ENCODE measurements around the gene CAB39. TPM values are rescaled to one million over a fixed set of nuclear protein-coding genes. Genes with fewer than 3 reads are reported as not detected.

Gene CAB39
- total RNA-seq, 1 experiment from 2014 or later: 39.9 TPM

DNA sequence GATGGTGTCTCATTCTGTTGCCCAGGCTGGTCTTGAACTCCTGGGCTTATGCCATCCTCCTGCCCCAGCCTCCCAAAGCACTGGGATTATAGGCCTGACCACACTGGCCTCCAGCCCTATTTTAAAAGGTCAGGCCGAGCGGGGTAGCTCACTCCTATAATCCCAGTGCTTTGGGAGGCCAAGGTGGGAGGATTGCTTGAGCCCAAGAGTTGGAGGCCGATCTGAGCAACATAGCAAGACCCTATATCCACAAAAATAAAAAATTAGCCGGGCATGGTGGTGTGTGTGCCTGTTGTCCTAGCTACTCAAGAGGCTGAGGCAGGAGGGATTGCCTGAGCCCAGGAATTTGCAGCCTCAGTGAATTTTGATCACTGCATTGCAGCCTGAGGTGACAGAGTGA lies 3.9 kb downstream of the CAB39 start:
- H3K27ac ChIP-seq (ENCODE audit: low read length): no peak overlapping the region
- H3K27me3 ChIP-seq (ENCODE audit: control insufficient read depth, insufficient read depth, low read length): no peaks in the 10 kb centered on the region
- TF ChIP-seq POLR2AphosphoS5 (IDR thresholded peaks at IDR 0.05; ENCODE audit: low read depth, low read length): no peak
- TF ChIP-seq, protein P1, sequence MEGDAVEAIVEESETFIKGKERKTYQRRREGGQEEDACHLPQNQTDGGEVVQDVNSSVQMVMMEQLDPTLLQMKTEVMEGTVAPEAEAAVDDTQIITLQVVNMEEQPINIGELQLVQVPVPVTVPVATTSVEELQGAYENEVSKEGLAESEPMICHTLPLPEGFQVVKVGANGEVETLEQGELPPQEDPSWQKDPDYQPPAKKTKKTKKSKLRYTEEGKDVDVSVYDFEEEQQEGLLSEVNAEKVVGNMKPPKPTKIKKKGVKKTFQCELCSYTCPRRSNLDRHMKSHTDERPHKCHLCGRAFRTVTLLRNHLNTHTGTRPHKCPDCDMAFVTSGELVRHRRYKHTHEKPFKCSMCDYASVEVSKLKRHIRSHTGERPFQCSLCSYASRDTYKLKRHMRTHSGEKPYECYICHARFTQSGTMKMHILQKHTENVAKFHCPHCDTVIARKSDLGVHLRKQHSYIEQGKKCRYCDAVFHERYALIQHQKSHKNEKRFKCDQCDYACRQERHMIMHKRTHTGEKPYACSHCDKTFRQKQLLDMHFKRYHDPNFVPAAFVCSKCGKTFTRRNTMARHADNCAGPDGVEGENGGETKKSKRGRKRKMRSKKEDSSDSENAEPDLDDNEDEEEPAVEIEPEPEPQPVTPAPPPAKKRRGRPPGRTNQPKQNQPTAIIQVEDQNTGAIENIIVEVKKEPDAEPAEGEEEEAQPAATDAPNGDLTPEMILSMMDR (IDR thresholded peaks at IDR 0.05): no peak
- TF ChIP-seq, protein P2, sequence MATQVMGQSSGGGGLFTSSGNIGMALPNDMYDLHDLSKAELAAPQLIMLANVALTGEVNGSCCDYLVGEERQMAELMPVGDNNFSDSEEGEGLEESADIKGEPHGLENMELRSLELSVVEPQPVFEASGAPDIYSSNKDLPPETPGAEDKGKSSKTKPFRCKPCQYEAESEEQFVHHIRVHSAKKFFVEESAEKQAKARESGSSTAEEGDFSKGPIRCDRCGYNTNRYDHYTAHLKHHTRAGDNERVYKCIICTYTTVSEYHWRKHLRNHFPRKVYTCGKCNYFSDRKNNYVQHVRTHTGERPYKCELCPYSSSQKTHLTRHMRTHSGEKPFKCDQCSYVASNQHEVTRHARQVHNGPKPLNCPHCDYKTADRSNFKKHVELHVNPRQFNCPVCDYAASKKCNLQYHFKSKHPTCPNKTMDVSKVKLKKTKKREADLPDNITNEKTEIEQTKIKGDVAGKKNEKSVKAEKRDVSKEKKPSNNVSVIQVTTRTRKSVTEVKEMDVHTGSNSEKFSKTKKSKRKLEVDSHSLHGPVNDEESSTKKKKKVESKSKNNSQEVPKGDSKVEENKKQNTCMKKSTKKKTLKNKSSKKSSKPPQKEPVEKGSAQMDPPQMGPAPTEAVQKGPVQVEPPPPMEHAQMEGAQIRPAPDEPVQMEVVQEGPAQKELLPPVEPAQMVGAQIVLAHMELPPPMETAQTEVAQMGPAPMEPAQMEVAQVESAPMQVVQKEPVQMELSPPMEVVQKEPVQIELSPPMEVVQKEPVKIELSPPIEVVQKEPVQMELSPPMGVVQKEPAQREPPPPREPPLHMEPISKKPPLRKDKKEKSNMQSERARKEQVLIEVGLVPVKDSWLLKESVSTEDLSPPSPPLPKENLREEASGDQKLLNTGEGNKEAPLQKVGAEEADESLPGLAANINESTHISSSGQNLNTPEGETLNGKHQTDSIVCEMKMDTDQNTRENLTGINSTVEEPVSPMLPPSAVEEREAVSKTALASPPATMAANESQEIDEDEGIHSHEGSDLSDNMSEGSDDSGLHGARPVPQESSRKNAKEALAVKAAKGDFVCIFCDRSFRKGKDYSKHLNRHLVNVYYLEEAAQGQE (IDR thresholded peaks at IDR 0.05; ENCODE audit: insufficient read depth in 1 of 2, low read depth in 2 of 2, low read length in 1 of 2): no peak
- no peak for TF ChIP-seq TCF7L2 (IDR thresholded peaks at IDR 0.05; ENCODE audit: low read depth, low read length)
- TF ChIP-seq SIN3A (IDR thresholded peaks at IDR 0.05; ENCODE audit: borderline replicate concordance, insufficient read depth, low read depth, low read length): no peak
- peaks cover 17% of the 10 kb centered on the region for H3K4me1 ChIP-seq (ENCODE audit: control insufficient read depth, insufficient read depth, low read length)
- in situ Hi-C loops (cut with HindIII; ENCODE audit: low pct_unique_long_range_greater_than_20kb, low sequenced_read_pairs): no loop called here
- no peaks in the 10 kb centered on the region for H3K9me3 ChIP-seq (ENCODE audit: control insufficient read depth, insufficient read depth, low read depth, low read length)
- DNase-seq (ENCODE audit: low read depth, low spot score) (no peak), ATAC-seq (no peak)
- no TSS peak for BruUV-seq (replicated peaks)
- H3K36me3 ChIP-seq (ENCODE audit: control insufficient read depth, insufficient read depth, low read length): no peaks in the 10 kb centered on the region; the same call in 1 of the 2 replicates
- CTCF ChIA-PET: no interaction called here
- POLR2A ChIA-PET: interaction anchor here (0.7 kb wide), 1 partner anchor 32 kb away, joined by 15 read pairs; no protein-coding TSS in a partner anchor
- no peak overlapping the region for H3K4me3 ChIP-seq (ENCODE audit: low read depth in 2 of 2, low read length in 2 of 2)
- intact Hi-C loops (cut with micrococcal nuclease; ENCODE audit: unreplicated experiment): loop anchor here (10.0 kb wide), 1 partner anchor 78 kb away; no protein-coding TSS in a partner anchor

DNA sequence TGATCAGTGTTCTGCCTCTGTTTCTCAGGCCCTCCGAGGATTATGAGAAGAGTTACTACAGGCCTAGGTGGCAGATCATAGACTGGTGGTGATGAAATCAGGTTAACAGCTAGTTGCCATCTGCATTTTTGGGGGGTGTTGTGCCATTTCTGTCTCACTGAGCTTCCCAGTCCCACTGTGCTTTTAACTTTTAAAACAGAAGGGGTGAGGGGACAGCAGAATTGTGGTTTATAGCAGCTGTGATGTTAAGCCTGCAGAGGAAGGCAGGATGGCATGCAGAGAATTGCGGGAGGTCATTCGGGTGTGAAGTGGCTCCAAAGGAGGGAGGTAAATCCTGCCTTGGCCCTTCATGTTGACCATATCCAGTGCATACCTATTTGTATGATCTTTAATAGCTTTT lies 5.0 kb downstream of the CAB39 start:
- in situ Hi-C loops (cut with HindIII; ENCODE audit: low pct_unique_long_range_greater_than_20kb, low sequenced_read_pairs): no loop called here
- peaks cover 17% of the 10 kb centered on the region for H3K4me1 ChIP-seq (ENCODE audit: control insufficient read depth, insufficient read depth, low read length)
- TF ChIP-seq SIN3A (IDR thresholded peaks at IDR 0.05; ENCODE audit: borderline replicate concordance, insufficient read depth, low read depth, low read length) (no peak), POLR2AphosphoS5 (IDR thresholded peaks at IDR 0.05; ENCODE audit: low read depth, low read length) (no peak), TCF7L2 (IDR thresholded peaks at IDR 0.05; ENCODE audit: low read depth, low read length) (no peak)
- TF ChIP-seq, protein P1 (IDR thresholded peaks at IDR 0.05): no peak
- TF ChIP-seq, protein P2 (IDR thresholded peaks at IDR 0.05; ENCODE audit: insufficient read depth in 1 of 2, low read depth in 2 of 2, low read length in 1 of 2): no peak

More for the DNA sequence above, 5.0 kb downstream of the CAB39 start:
- intact Hi-C loops (cut with micrococcal nuclease; ENCODE audit: unreplicated experiment): loop anchor here (10.0 kb wide), 1 partner anchor 77 kb away; no protein-coding TSS in a partner anchor
- POLR2A ChIA-PET: no interaction called here
- ATAC-seq: no peak
- H3K27ac ChIP-seq (ENCODE audit: low read length): no peak overlapping the region
- no peaks in the 10 kb centered on the region; the same call in 1 of the 2 replicates for H3K36me3 ChIP-seq (ENCODE audit: control insufficient read depth, insufficient read depth, low read length)
- CTCF ChIA-PET: no interaction called here
- no peak overlapping the region for H3K4me3 ChIP-seq (ENCODE audit: low read depth in 2 of 2, low read length in 2 of 2)
- no TSS peak for BruUV-seq (replicated peaks)
- no peaks in the 10 kb centered on the region for H3K27me3 ChIP-seq (ENCODE audit: control insufficient read depth, insufficient read depth, low read length)
- no peak for DNase-seq (ENCODE audit: low read depth, low spot score)
- no peaks in the 10 kb centered on the region for H3K9me3 ChIP-seq (ENCODE audit: control insufficient read depth, insufficient read depth, low read depth, low read length)
